Endothelial cell of umbilical vein (primary cell): ENCODE results near the gene CNOT11.

ENCODE experiments used
- MYC ChIP-seq: IDR thresholded peaks from one replicate; pipeline ENCODE4 v1.6.1; 2011; ENCODE audit warnings: mild to moderate bottlenecking, low read depth, low read length
- POLR2A ChIP-seq: IDR thresholded peaks from 2 replicates; pipeline ENCODE4 v1.6.1; 2012; ENCODE audit warnings: low read depth, mild to moderate bottlenecking, control low read depth, low read length
- POLR2AphosphoS5 ChIP-seq: IDR thresholded peaks from 2 replicates; pipeline ENCODE4 v1.6.1; 2012; ENCODE audit warnings: low read depth, mild to moderate bottlenecking, control low read depth, low read length, moderate library complexity; ENCODE audit not compliant: insufficient read depth
- TF ChIP-seq, protein P1 (sequence below): IDR thresholded peaks from 2 replicates; pipeline ENCODE4 v1.6.1; 2011; ENCODE audit not compliant: insufficient read depth, insufficient read length
- TF ChIP-seq, protein P2 (sequence below), 2 donors: IDR thresholded peaks; 1 replicate in 1 of 2; 2 replicates in 1 of 2; pipeline ENCODE4 v1.5.1; 2011; ENCODE audit warnings: low read length in 2 of 2, mild to moderate bottlenecking in 2 of 2, moderate library complexity in 2 of 2, control low read depth in 1 of 2, inconsistent platforms in 1 of 2, low read depth in 1 of 2; ENCODE audit not compliant: insufficient read depth in 1 of 2; ENCODE audit errors: extremely low read depth in 1 of 2

DNA sequence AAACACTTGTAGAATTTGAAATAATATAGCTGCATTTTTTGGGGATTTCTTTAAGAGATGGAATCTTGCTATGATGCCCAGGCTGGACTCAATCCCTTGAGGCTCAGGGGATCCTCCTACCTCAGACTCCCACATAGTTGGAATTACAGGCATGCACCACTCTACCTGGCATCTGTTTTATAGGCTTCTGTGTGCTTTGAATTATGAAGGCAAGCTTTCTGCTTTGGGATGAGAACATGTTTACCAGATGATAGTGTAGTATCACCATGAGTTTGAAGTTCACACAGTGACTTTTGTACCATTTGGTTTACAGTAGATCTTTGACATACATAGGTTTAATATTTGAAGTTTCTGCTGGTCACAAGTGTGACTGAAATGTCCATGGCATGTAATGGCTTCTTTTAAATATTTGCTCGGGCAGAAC lies 10.7 kb downstream of the CNOT11 start:
- TF ChIP-seq, protein P1, sequence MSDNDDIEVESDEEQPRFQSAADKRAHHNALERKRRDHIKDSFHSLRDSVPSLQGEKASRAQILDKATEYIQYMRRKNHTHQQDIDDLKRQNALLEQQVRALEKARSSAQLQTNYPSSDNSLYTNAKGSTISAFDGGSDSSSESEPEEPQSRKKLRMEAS = no peak
- TF ChIP-seq, protein P2, sequence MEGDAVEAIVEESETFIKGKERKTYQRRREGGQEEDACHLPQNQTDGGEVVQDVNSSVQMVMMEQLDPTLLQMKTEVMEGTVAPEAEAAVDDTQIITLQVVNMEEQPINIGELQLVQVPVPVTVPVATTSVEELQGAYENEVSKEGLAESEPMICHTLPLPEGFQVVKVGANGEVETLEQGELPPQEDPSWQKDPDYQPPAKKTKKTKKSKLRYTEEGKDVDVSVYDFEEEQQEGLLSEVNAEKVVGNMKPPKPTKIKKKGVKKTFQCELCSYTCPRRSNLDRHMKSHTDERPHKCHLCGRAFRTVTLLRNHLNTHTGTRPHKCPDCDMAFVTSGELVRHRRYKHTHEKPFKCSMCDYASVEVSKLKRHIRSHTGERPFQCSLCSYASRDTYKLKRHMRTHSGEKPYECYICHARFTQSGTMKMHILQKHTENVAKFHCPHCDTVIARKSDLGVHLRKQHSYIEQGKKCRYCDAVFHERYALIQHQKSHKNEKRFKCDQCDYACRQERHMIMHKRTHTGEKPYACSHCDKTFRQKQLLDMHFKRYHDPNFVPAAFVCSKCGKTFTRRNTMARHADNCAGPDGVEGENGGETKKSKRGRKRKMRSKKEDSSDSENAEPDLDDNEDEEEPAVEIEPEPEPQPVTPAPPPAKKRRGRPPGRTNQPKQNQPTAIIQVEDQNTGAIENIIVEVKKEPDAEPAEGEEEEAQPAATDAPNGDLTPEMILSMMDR (IDR thresholded peaks at IDR 0.05; ENCODE audit: extremely low read depth in 1 of 2, insufficient read depth in 1 of 2, low read depth in 1 of 2, low read length in 2 of 2) = no peak
- TF ChIP-seq POLR2AphosphoS5 (no peak), POLR2A (no peak), MYC (no peak)
